GM21515 (cell line): ENCODE data around the gene HOXA3.

ENCODE experiments used
- ATAC-seq: cut with Tn5 transposase; IDR thresholded peaks from one replicate; pipeline ENCODE4 v1.9.1; 2021; ENCODE audit not compliant: unreplicated experiment

HOXA3 gene

GRCh38 chr7:27145914-27146412, 6.4 kb downstream of the HOXA3 start:
- ATAC-seq, result no peak

DNA sequence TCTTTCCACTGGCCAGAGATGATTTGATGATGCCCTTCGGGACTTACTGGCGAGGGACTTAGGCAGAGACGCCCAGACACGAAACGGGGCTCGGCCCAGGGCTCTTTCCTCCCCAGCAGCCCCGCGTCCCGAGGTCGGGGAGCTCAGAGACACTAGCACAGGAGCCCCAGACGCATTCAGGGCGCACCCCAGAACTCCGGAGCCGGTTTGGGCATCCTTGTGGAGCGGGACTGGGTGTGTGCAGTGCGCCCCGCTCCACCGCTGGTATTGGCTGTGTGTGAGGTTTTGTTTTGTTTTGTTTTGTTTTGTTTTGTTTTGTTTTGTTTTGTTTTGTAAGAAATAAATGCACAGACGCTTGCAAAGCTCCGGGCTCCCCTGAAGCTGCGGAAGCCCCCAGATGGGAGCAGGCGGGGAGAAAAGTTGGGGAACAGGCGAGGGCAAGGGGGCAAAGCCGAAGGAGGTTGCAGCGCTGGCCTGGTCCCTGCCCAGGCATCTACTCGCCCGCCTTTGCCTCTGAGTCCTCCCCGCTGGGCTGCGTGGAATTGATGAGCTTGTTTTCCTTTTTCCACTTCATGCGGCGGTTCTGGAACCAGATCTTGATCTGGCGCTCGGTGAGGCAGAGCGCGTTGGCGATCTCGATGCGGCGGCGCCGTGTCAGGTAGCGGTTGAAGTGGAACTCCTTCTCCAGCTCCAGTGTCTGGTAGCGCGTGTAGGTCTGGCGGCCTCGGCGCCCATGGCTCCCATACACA, 7.0 kb downstream of the HOXA3 start:
- ATAC-seq, result no peak

- ATAC-seq, result no peak
These were observed 7.6 kb downstream of the HOXA3 start for GRCh38 chr7:27144781-27145164.

DNA sequence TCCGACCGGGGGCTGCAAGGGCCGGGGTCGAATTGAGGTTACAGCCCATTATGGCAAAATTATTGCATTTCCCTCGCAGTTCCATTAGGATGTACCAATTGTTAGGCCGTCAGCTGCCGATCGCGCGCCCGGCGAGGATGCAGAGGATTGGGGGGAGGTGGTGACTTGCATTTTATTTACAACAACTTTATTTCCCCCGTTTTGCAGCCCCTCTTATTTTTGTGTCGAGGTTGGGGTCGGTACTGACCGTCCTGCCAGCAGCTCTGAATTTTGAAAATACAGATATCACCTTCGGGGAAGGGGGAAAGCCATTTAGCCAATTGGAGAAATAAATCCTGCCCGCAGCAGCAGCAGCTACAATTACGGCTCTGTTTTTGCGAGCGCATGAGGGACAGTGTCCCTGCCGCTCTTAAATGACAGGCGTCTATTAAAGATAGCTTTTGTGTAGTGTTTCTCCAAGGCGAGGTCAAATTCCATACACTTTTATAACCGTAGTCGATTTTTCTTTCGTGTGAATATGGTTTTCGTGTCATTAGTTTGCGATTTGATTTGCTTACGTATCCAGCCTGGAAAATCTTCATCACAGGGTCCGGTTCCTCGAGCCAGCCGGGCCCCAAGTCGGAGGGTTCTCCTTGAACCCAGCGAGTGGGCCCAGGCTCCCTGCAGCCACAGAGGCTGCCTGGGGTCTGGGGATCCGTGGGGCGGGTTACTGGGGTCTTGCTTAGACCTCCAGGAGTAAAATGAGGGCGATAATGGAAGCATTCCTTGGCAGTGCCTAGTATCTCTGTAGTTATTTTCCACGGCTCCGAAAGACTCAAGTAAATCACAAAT, 8.2 kb downstream of the HOXA3 start:
- no peak for ATAC-seq

GRCh38 chr7:27143023-27143949, 9.1 kb downstream of the HOXA3 start, which contains the start of gene HOXA5:
HOXA5 (minus strand) TSS chr7:27143681; CDS start chr7:27143607, 74 bp downstream.
- no peak for ATAC-seq

DNA sequence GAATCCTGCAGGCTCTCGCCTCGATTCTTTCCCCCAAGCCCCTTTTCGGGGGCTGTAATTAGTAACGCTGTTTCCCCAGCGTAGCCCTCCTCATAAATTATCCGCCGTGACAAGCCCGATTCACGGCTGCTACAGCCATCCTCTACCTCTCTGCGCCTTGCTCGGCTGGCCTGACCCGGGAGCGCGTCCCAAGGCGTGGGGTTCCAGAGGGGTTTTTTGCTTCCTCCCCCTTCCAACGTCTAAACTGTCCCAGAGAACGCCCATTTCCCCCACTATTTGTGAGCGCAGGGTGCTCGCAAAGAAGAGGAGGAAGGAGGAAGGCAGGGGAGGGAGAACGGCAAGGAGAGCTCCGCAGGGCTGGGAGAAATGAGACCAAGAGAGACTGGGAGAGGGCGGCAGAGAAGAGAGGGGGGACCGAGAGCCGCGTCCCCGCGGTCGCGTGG, 9.8 kb downstream of the HOXA3 start:
- no peak for ATAC-seq

DNA sequence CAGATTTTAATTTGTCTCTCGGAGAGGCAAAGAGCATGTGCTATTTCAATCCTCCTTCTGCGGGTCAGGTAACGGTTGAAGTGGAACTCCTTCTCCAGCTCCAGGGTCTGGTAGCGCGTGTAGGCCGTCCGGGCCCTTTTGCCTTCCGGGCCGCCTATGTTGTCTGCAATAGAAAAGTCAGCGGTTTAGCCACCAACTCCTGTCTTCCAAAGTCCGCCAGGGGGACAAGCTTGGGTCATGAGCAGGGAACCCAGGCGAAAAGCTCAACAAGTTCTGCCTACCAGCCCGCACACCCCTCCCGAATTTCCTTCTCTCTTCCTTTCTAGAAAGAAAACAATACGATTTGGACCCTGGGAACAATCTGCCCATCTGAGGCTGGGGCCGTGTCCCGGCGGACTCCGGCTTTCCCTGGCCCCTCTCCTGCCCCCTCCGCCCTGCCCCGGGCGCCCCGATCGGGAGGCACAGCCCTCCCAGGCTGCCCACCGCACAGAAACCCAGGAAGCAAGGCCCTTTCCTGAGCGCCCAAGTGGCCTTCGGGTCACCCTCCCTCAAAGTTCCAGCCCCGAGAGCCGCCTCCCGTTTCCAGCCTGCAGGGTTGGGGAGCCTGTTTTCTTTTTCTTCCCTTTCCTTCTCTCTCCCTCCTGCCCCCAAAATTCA, 10.3 kb downstream of the HOXA3 start:
- no peak for ATAC-seq

GRCh38 chr7:27141137-27141922, 11.1 kb downstream of the HOXA3 start:
- ATAC-seq, result no peak

DNA sequence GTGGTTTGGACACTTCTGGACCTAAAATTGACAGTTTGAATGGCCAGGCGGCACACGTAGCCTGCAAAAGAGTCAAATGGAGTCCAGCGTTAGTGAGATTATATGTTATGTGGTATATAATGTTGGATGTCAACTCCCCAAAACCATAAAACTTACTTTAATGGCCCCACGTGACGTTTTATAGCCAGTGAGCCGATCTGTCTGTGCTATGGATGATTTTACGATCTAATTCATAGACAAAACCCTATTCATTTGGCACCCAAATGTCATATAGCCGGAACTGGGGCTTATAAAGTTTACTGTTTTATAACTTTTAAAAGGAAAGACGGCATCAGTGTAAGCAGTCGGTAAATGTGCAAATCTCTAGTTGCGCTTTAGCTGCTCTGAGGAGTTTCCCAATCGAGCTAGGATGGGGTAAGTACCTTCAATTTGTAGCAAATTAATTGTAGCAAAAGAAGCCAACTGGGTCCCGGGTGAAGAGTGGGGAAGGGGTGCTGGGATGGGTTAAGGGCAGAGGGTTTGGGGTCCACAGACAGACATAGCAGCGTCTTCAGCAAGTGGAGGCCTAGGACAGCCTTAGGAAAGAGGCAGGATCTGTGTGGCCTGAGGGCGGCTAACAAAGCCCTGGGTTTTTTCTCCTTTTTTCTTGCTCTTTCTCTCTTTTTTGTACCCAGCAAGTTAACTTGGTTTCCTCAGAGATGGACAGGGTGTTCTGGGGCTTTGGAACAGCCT, 12.1 kb downstream of the HOXA3 start:
- no peak for ATAC-seq

DNA sequence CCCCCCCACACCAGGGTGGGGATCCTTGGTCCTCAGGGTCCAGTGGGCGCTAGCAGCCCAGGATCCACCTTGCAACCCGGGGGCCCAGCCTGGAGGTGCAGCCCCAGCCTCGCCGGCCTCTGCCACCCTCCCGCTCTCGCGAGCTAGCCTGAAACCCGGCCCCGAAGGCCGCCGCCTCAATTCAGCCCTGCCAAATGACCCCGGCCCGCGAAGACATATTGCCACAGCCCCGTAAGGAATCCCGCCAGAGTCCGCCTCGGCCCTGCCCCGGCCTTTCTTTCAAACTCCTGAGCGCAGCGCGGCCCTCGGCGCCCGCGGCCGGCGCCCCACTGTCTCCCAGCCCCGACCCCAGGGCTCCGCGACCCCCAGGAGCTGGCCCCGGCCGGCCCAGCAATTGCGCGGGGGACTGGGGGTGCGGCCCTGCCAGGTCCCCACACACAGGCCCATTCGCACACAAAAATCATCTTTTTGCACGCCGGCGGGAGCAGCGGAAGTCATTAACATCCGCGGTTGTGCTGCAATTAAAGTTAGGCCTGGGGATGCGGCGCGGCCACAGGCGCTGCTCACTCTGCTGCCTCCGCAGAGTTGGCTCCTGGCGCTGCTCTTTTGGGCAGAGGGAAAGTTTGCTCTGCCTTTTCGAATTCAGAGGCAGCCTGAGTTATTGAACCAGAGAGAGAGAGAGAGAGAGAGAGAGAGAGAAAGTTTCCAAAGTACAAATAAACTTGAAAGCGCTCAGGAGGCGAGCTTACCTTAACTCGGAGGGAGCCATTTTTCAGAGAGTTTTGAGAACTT, 12.9 kb downstream of the HOXA3 start:
- ATAC-seq, result no peak

DNA sequence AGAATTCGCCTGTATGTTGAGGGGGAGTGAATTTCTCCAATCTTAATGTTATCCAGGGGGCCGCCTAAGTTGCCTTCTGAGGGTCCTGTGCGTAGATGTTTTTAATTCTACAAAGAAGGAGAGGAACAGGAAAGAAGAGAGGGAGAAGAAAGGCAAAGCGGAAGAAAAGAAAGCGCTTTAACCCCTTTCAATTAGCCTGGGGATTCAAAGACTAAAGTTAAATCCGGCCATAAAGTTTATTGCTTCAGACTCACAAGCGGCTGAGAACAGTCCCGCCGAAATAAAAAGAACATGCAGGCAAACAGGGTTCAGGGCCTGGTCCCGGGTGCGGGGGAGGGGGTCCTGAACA, 13.4 kb downstream of the HOXA3 start:
- no peak for ATAC-seq

- no peak for ATAC-seq
These were observed 13.9 kb downstream of the HOXA3 start for GRCh38 chr7:27138472-27138871.

DNA sequence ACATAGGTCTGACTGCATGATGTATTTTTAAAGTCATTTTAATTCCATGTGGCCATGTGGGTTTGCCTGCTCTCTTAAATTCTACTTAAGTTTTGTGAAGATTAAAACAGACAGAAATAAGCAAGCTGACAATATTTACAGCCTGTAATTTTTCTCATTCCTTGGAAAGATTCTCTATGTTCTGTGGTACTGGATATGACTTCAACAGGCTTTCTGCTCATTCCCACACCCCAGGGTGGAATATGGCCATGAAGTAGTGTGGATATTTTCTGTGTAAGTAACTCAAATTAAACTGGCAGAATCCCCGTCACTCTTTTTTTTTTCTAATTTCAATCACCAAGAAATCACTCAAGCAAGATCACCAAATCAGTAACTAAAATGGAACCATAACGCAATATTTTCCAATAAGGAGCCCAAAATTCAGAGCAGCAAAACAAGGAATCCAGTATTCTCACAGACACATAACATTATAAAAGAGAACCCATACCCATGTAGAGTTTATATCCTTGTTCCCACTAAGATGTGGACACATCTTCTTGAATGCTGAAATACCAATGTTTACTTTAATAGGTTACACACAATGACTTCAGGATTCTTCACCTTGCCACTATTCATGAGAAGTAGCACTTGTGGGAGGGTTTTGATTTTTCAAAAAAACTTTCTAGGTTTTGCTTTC, 14.6 kb downstream of the HOXA3 start:
- no peak for ATAC-seq

GRCh38 chr7:27134392-27134791, 18.0 kb downstream of the HOXA3 start:
- ATAC-seq, result no peak

- no peak for ATAC-seq
These were observed 18.8 kb downstream of the HOXA3 start for GRCh38 chr7:27133409-27134231.

DNA sequence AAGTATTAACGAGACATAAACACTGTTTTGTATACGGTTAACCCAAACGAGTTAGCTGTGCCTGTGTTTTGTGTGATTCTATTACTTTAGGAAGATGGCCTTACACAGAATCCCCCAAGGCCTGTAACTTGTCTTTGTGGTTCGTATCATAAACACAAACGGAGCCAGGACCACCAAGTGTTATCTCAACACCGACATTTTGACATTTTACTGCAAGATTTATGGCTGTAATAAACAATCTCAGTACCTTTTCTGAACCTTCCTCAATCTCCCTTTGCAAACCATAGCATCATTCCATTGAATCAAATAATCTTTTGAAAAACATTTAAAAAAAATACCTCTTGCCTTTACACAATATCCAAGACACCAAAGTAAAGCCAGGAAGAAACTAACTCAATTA, 19.4 kb downstream of the HOXA3 start:
- no peak for ATAC-seq

DNA sequence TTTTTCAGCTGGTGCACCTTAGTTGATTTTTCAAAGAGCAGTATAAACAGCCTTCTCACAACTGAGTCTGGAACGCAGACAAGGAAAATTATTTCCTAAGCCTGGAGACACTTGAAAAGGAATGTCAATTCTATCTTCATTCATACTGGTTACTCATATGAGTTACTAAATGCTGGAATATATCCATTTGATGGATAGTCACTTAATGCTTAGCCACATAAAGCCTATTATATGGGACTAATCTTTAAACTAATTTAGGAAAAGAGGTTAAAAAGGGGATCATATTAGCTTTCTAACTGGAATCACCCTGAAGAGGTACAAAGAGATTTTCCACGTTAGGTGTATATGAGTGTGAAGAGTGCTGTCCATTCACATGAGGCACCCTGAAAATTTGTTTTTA, 20.2 kb downstream of the HOXA3 start:
- no peak for ATAC-seq
